Stimulated activated CD8-positive, alpha-beta memory T cell treated with anti-CD3 and anti-CD28 coated beads, Interleukin-2, amount 100 ng/mL, for 1 hour (primary cell): ENCODE measurements around the gene FLRT2.

Experiments
- DNase-seq, 2 donors: peaks; one replicate each; pipeline ENCODE4 v3.0.0-alpha.2; 2020; ENCODE audit warnings: low read depth in 2 of 2

The FLRT2 gene

DNA sequence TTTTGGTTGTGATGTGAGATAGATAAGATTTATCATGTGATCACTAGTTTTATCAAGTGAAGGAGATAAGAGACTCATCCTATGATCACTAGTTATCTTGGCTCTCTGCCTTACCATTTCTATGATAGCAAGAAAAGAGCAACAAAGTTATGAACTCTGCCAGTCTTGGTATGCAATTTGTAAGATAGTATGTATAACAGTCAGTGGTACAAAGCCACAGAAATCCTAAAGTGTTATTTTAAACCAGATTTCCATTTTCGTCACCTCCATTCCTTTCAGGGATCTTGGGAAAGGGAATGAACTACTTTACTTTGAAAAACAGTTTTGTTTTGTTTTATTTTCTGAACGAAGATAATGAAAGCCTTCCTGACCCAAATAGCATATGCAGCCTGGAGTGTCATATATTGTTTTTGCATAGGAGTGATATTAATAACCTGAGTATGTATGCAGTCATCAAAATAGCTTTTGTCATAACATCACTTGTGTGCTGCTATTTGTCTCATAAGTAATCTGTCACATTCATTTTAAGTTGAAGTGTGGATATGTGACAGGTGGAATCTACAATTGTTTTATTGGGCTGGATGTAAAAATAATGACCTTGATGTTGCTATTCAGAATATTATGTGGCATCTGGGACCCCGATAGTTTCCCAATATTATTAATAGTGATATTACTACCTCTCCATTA lies 35.0 kb downstream of the FLRT2 start:
- DNase-seq, result no peak

GRCh38 chr14:85565862-85566296 lies 35.9 kb downstream of the FLRT2 start:
- no peak for DNase-seq

DNA sequence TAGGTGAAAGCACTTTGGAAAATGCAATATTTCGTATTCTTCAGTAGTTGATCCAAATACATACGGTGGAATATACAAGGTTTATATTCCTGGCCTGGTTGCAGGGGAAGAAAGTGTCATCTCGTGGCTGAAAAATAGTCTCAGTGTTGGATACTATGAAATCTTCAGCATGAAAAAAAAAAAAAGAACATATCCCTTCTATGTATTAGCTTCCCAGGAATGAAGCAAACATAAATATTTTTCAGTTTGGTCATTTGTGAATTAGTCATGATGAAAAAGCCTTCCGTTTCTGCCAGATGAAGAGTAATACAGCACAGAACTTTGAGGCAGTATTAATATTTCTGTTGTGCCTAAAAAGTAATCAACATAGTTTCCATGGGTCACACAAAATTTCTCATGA lies 36.7 kb downstream of the FLRT2 start:
- no peak for DNase-seq

DNA sequence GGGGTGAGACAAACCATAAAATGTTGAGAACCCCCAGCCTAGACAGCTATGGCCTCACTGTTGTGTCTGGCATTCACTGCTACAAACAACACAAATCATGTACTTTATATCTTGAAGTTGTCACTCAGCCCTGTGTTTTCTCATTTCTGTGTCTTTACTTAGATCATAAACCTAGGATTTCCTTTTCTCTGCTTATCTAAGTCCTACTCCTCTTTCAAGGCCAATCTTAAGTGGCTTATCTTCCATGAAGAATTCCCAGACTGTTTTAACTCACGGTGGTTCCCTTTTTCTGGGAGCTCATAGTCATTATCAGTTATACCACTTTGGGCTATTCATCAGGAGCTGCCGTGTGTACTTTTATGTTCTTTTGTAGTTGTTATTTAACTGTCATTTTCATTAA lies 42.1 kb downstream of the FLRT2 start:
- DNase-seq, result no peak

DNA sequence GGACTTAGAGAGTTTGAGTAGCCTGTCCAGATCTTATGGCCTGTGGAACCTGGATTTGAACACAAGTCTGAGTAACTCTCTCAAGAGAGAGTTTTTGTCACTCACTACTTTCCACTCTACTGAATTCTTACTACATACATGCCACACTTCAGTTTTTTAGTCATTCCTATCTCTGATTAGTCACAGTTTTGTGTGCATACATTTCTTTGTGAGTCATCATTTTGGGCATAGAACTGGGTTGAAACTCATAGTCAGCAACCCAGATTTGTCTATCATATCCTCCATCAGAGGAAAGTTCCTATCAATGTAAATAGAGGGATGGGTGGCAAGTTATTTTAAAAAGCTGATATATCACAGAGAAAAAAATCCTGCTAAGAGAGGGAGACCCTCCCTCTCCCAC lies 42.9 kb downstream of the FLRT2 start:
- DNase-seq, result no peak

DNA sequence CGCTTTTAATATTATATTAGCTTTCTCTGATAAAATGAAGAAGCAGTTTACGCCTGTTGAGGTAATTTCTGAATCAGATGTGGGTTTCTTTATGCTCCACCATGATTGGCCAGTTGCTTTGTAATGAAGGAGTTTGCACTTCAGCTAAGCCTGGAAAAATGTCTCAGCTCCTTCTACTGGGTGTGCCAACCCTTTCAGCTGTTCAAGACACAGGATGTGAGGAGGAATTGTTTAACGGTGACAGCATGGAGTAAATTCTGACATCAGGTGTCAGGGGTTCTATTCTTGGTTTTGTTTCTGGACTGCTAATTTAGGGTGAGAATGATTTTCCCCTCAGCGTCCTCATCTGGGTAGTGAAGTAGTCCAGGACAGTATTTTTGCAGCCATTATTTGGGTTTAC lies 43.5 kb downstream of the FLRT2 start:
- no peak for DNase-seq

DNA sequence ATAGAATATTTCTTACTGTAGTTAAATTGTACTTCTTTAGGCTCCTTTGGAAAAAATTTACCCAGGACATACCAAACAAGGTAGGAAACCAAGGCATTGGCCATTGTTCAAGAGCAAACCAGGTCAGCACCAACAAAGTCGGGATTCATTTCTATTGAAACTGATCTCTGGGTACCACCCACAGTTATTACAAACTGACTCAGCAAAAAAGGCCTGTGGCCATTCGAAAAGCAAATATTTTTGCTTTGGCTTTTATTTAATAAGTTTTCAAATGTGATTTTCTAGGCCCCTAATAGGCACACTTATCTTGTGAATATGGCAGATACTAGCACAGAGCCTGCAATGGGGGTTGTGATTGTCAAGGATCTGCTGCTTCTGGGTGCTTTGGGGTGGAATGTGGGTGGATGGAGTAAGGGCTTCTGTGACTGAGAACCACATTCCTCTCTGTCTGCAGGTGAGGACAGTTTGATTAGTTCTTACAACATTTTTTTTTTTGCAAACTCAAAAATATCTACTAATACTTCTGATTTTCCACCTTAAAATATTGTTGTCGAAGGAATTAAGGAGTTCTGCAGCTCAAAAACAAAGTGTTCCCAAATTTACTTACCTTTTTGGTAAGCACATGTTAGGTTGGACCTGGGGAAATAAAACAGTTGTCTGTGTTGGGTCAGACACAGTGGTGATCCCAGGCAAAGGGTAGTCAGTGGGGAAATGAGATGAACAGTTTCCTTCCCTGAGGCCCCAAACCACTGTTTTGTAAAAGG lies 45.1 kb downstream of the FLRT2 start:
- DNase-seq, result no peak

GRCh38 chr14:85575617-85575898 lies 45.6 kb downstream of the FLRT2 start:
- DNase-seq, result no peak

GRCh38 chr14:85576218-85576617 lies 46.3 kb downstream of the FLRT2 start:
- no peak for DNase-seq

GRCh38 chr14:85576848-85577542 lies 47.1 kb downstream of the FLRT2 start:
- no peak for DNase-seq

- DNase-seq, result no peak
Observed at GRCh38 chr14:85577543-85578114, 47.7 kb downstream of the FLRT2 start.

GRCh38 chr14:85578357-85578756 lies 48.4 kb downstream of the FLRT2 start:
- no peak for DNase-seq

- no peak for DNase-seq
Observed at GRCh38 chr14:85578930-85579329, 49.0 kb downstream of the FLRT2 start.

- no peak for DNase-seq
Observed at GRCh38 chr14:85579942-85580341, 50.0 kb downstream of the FLRT2 start.

- DNase-seq, result no peak
Observed at GRCh38 chr14:85580536-85581140, 50.7 kb downstream of the FLRT2 start.

DNA sequence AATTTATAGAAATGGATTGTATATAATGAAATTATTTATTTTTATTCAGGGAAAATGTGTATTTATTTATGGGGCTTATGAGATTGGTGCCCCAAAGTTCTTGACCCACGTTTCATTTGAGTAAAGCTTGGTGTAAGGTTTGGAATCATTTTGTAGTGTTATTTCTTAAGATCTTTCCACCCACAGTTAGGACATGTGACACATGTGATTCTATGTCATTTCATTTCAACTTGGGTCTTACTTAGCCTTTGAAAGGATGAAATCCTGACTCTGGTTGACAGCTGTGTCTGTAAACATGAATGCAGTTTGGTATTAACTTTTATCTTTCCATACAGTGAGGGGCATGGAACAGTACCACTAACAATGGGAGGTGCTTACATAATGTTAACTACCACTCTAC lies 51.7 kb downstream of the FLRT2 start:
- no peak for DNase-seq

- no peak for DNase-seq
Observed at GRCh38 chr14:85583380-85583779, 53.4 kb downstream of the FLRT2 start.

DNA sequence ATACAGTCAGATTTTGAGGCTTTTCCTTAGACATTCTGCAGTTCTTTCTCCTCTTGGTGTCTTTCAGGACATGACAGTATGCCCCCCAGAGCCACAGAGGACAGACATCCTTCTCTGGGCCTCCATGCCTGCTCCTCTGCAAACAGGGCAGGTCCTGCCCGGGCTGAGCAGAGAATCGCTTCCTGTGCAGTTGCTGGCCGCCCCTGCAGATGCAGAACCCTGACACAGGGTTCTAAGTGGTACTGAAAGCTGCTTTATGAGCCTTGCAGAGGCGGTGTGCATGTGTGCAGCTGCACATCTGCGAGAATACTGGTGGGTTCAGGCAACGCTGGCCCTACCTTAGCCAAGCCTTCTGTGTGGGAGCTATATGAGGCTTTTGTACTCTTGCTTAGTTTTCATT lies 54.5 kb downstream of the FLRT2 start:
- DNase-seq, result no peak

GRCh38 chr14:85587151-85587711 lies 57.3 kb downstream of the FLRT2 start:
- no peak for DNase-seq

- no peak for DNase-seq
Observed at GRCh38 chr14:85590784-85591183, 60.8 kb downstream of the FLRT2 start.

- no peak for DNase-seq
Observed at GRCh38 chr14:85594217-85594616, 64.3 kb downstream of the FLRT2 start.

- DNase-seq, result no peak
Observed at GRCh38 chr14:85595981-85596380, 66.0 kb downstream of the FLRT2 start.
